Common myeloid progenitor, CD34-positive (primary cell): ENCODE results near the gene PTPRT.
"Not testable (repeated sequence)": the region's sequence is repeated elsewhere in the genome, so short reads cannot be mapped to it uniquely, and the experiment has no call there.

Experiments used
- CTCF ChIA-PET: fragments of 350-600 bp; sonication (Branson Sonifier 250); formaldehyde crosslinking; loops from one replicate; lab custom pipeline; 2021; ENCODE audit warnings: antibody characterized with exemption; lab: Charles Lee
- POLR2A ChIA-PET: fragments of 350-600 bp; sonication (Branson Sonifier 250); formaldehyde crosslinking; loops from one replicate; lab custom pipeline; 2021; ENCODE audit warnings: antibody characterized with exemption; lab: Charles Lee
- DNase-seq, 3 donors: peaks; one replicate each; pipeline versions ENCODE4 v3.0.0 to v3.0.0-alpha.2; 2013
- H3K27ac ChIP-seq, 2 experiments: 1 replicate in 1 of 2; 2 replicates in 1 of 2; pipeline ENCODE4 v1.7.0; 2013; ENCODE audit warnings: inconsistent platforms in 2 of 2, low read length in 2 of 2, mild to moderate bottlenecking in 2 of 2, low read depth in 1 of 2, moderate library complexity in 1 of 2; ENCODE audit not compliant: severe bottlenecking in 2 of 2, insufficient read depth in 1 of 2, poor library complexity in 1 of 2
- H3K27me3 ChIP-seq, 5 experiments: replicated peaks in 2 of 5; 1 replicate in 3 of 5; 2 replicates in 2 of 5; pipeline versions ENCODE4 v1.6.1 to v1.7.0; 2013; ENCODE audit warnings: low read length in 4 of 5, mild to moderate bottlenecking in 2 of 5, moderate library complexity in 2 of 5, inconsistent platforms in 1 of 5; ENCODE audit not compliant: insufficient read depth in 5 of 5, control insufficient read depth in 4 of 5
- H3K36me3 ChIP-seq, 4 experiments: 1 replicate in 2 of 4; 2 replicates in 2 of 4; pipeline versions ENCODE4 v1.6.1 to v1.7.0; 2013; ENCODE audit warnings: low read length in 3 of 4, control low read depth in 1 of 4, mild to moderate bottlenecking in 1 of 4; ENCODE audit not compliant: control insufficient read depth in 4 of 4, insufficient read depth in 4 of 4
- H3K4me1 ChIP-seq, 4 experiments: 1 replicate in 3 of 4; 2 replicates in 1 of 4; pipeline versions ENCODE4 v1.6.1 to v1.7.1; 2013; ENCODE audit warnings: low read length in 3 of 4, mild to moderate bottlenecking in 3 of 4, control low read depth in 1 of 4, inconsistent platforms in 1 of 4, moderate library complexity in 1 of 4; ENCODE audit not compliant: control insufficient read depth in 4 of 4, insufficient read depth in 4 of 4; ENCODE audit errors: control extremely low read depth in 1 of 4
- H3K4me3 ChIP-seq, 7 experiments: 1 replicate in 4 of 7; 2 replicates in 3 of 7; pipeline versions ENCODE4 v1.5.1 to v1.7.0; 2013; ENCODE audit warnings: mild to moderate bottlenecking in 7 of 7, low read length in 6 of 7, moderate library complexity in 6 of 7, inconsistent platforms in 2 of 7, low read depth in 2 of 7, control low read depth in 1 of 7; ENCODE audit not compliant: insufficient read depth in 4 of 7, control insufficient read depth in 1 of 7; ENCODE audit errors: extremely low read depth in 1 of 7
- H3K9me3 ChIP-seq, 5 experiments: 1 replicate in 4 of 5; 2 replicates in 1 of 5; pipeline versions ENCODE4 v1.6.1 to v1.7.1; 2013; ENCODE audit warnings: low read length in 4 of 5, mild to moderate bottlenecking in 2 of 5, inconsistent platforms in 1 of 5, low read depth in 1 of 5, moderate library complexity in 1 of 5; ENCODE audit not compliant: control insufficient read depth in 4 of 5, insufficient read depth in 2 of 5; ENCODE audit errors: control extremely low read depth in 1 of 5
- WGBS: methylation state at CpG from one replicate; pipeline ENCODE4 v1.1.5; 2013; ENCODE audit not compliant: insufficient coverage; 5-methylcytosine and 5-hydroxymethylcytosine counted together

Gene PTPRT

GRCh38 chr20:43171930-43172329 lies 17.8 kb downstream of the PTPRT start:
- no peaks in the 10 kb centered on the region for H3K4me1 ChIP-seq
- 91% methylated on average over 5 of the region's 5 CpGs for WGBS
- peaks cover 0 to 5% (median 0%) of the 10 kb centered on the region in 5 experiments for H3K27me3 ChIP-seq
- ChIA-PET POLR2A (no interaction called here), CTCF (no interaction called here)
- peaks cover 0 to 5% (median 0%) of the 10 kb centered on the region in 5 experiments for H3K9me3 ChIP-seq
- DNase-seq, result no peak
- no peak overlapping the region for H3K27ac ChIP-seq
- H3K4me3 ChIP-seq, result no peak overlapping the region
- H3K36me3 ChIP-seq, result no peaks in the 10 kb centered on the region

GRCh38 chr20:43170771-43171170 lies 18.9 kb downstream of the PTPRT start:
- Histone ChIP-seq H3K4me1 (no peaks in the 10 kb centered on the region), H3K27me3 (peaks cover 0 to 5% (median 0%) of the 10 kb centered on the region in 5 experiments), H3K36me3 (no peaks in the 10 kb centered on the region), H3K4me3 (no peak overlapping the region), H3K27ac (no peak overlapping the region), H3K9me3 (no peaks in the 10 kb centered on the region)
- ChIA-PET POLR2A (no interaction called here), CTCF (no interaction called here)
- 100% methylated on average over 2 of the region's 4 CpGs for WGBS
- DNase-seq, result no peak

- Histone ChIP-seq H3K27me3 (peaks cover 0 to 5% (median 0%) of the 10 kb centered on the region in 5 experiments), H3K4me1 (no peaks in the 10 kb centered on the region), H3K9me3 (no peaks in the 10 kb centered on the region), H3K27ac (no peak overlapping the region), H3K4me3 (no peak overlapping the region), H3K36me3 (no peaks in the 10 kb centered on the region)
- ChIA-PET CTCF (no interaction called here), POLR2A (no interaction called here)
- no peak for DNase-seq
These were observed 22.1 kb downstream of the PTPRT start for GRCh38 chr20:43167615-43168014.

GRCh38 chr20:43167021-43167420 lies 22.7 kb downstream of the PTPRT start:
- WGBS, result 100% methylated on average over 1 of the region's 1 CpG
- DNase-seq, result no peak
- H3K27ac ChIP-seq, result no peak overlapping the region
- ChIA-PET POLR2A (no interaction called here), CTCF (no interaction called here)
- H3K4me3 ChIP-seq, result no peak overlapping the region
- H3K36me3 ChIP-seq, result no peaks in the 10 kb centered on the region
- no peaks in the 10 kb centered on the region for H3K4me1 ChIP-seq
- H3K9me3 ChIP-seq, result no peaks in the 10 kb centered on the region
- H3K27me3 ChIP-seq, result peaks cover 0 to 5% (median 0%) of the 10 kb centered on the region in 5 experiments

- 98% methylated on average over 5 of the region's 6 CpGs for WGBS
- no peak overlapping the region for H3K4me3 ChIP-seq
- no peaks in the 10 kb centered on the region for H3K4me1 ChIP-seq
- no peak overlapping the region for H3K27ac ChIP-seq
- POLR2A ChIA-PET, result no interaction called here
- H3K36me3 ChIP-seq, result no peaks in the 10 kb centered on the region
- peaks cover 0 to 2% (median 0%) of the 10 kb centered on the region in 5 experiments for H3K27me3 ChIP-seq
- H3K9me3 ChIP-seq, result no peaks in the 10 kb centered on the region
- no peak for DNase-seq
- CTCF ChIA-PET, result no interaction called here
These were observed 24.1 kb downstream of the PTPRT start for GRCh38 chr20:43165611-43166010.

- H3K9me3 ChIP-seq, H3K27ac ChIP-seq, H3K27me3 ChIP-seq, H3K4me1 ChIP-seq, POLR2A ChIA-PET, H3K4me3 ChIP-seq, DNase-seq, H3K36me3 ChIP-seq: not testable (repeated sequence)
- CTCF ChIA-PET, result interaction anchor here (0.9 kb wide), 1 partner anchor 12 kb away, joined by 3 read pairs; no protein-coding TSS in a partner anchor
- no CpG with 5 or more reads among the region's 1 CpG for WGBS
These were observed 25.0 kb downstream of the PTPRT start for GRCh38 chr20:43164736-43165135.

- Histone ChIP-seq H3K9me3 (no peaks in the 10 kb centered on the region), H3K4me3 (no peak overlapping the region), H3K36me3 (no peaks in the 10 kb centered on the region), H3K27me3 (no peaks in the 10 kb centered on the region), H3K4me1 (no peaks in the 10 kb centered on the region), H3K27ac (no peak overlapping the region)
- POLR2A ChIA-PET, result interaction anchor here (0.6 kb wide), 1 partner anchor 433 kb away, joined by 3 read pairs; no protein-coding TSS in a partner anchor
- DNase-seq, result no peak
- 90% methylated on average over 2 of the region's 6 CpGs for WGBS
- CTCF ChIA-PET, result interaction anchor here (1.3 kb wide), 1 partner anchor 26 kb away, joined by 4 read pairs; no protein-coding TSS in a partner anchor
These were observed 28.0 kb downstream of the PTPRT start for GRCh38 chr20:43161716-43162115.
